CD4-positive, alpha-beta memory T cell (primary cell): ENCODE data around the gene SLC25A51. TPM values are rescaled to one million over a fixed set of nuclear protein-coding genes. Genes with fewer than 3 reads are reported as not detected.

Source experiments
- CTCF ChIA-PET: fragments of 350-600 bp; sonication (Branson Sonifier 250); formaldehyde crosslinking; loops from one replicate; lab custom pipeline; 2021; ENCODE audit warnings: inconsistent platforms; ENCODE audit not compliant: partially characterized antibody; lab: Charles Lee
- POLR2A ChIA-PET: fragments of 350-600 bp; sonication (Branson Sonifier 250); formaldehyde crosslinking; loops from one replicate; lab custom pipeline; 2021; ENCODE audit not compliant: partially characterized antibody; lab: Charles Lee
- DNase-seq, 5 donors: peaks; one replicate each; pipeline versions ENCODE4 v3.0.0 to v3.0.0-alpha.2; 2020 to 2022; ENCODE audit warnings: mixed read lengths in 1 of 5
- H3K27ac ChIP-seq: one replicate; pipeline ENCODE4 v1.7.0; 2013; ENCODE audit warnings: low read depth, low read length
- H3K27me3 ChIP-seq: 2 replicates; pipeline ENCODE4 v1.7.0; 2013; ENCODE audit warnings: mild to moderate bottlenecking, low read length, moderate library complexity; ENCODE audit not compliant: insufficient read depth
- H3K36me3 ChIP-seq: 2 replicates; pipeline ENCODE4 v1.7.0; 2013; ENCODE audit warnings: mild to moderate bottlenecking, low read length, moderate library complexity; ENCODE audit not compliant: insufficient read depth
- H3K4me1 ChIP-seq: 2 replicates; pipeline ENCODE4 v1.7.0; 2013; ENCODE audit warnings: mild to moderate bottlenecking, low read length, moderate library complexity; ENCODE audit not compliant: insufficient read depth
- H3K4me3 ChIP-seq, 2 donors: one replicate each; pipeline ENCODE4 v1.7.0; 2013; ENCODE audit warnings: low read length in 2 of 2, mild to moderate bottlenecking in 1 of 2
- H3K9me3 ChIP-seq, 2 donors: one replicate each; pipeline ENCODE4 v1.7.0; 2013; ENCODE audit warnings: low read length in 2 of 2, control low read depth in 1 of 2; ENCODE audit not compliant: control insufficient read depth in 1 of 2
- H3K27ac Mint-ChIP-seq, 7 donors: one replicate each; pipeline ENCODE4 v1.8.0; 2020 to 2021; ENCODE audit warnings: mixed read lengths in 7 of 7, mild to moderate bottlenecking in 6 of 7, inconsistent platforms in 3 of 7, moderate library complexity in 3 of 7
- H3K27me3 Mint-ChIP-seq, 2 donors: one replicate each; pipeline ENCODE4 v1.8.0; 2020 to 2021; ENCODE audit warnings: mixed read lengths in 2 of 2
- H3K36me3 Mint-ChIP-seq, 2 donors: one replicate each; pipeline ENCODE4 v1.8.0; 2020 to 2021; ENCODE audit warnings: mixed read lengths in 2 of 2, inconsistent platforms in 1 of 2, mild to moderate bottlenecking in 1 of 2
- H3K4me1 Mint-ChIP-seq, 4 donors: one replicate each; pipeline ENCODE4 v1.8.0; 2020 to 2021; ENCODE audit warnings: mixed read lengths in 4 of 4, mild to moderate bottlenecking in 1 of 4
- H3K4me3 Mint-ChIP-seq, 8 donors: one replicate each; pipeline ENCODE4 v1.8.0; 2020 to 2021; ENCODE audit warnings: mixed read lengths in 8 of 8, mild to moderate bottlenecking in 7 of 8, moderate library complexity in 6 of 8, inconsistent platforms in 3 of 8
- H3K9me3 Mint-ChIP-seq, 8 donors: one replicate each; pipeline ENCODE4 v1.8.0; 2020 to 2021; ENCODE audit warnings: mixed read lengths in 8 of 8, mild to moderate bottlenecking in 5 of 8, inconsistent platforms in 3 of 8, moderate library complexity in 1 of 8
- intact Hi-C: fragments of 100-400 bp; cut with micrococcal nuclease; formaldehyde crosslinking; loops from one replicate; pipeline ENCODE4 v1.15.1; 2023
- polyA plus RNA-seq, 2 donors: library from polyadenylated mRNA; unstranded; fragments of 300-500 nt; fragmentation: Illumina TruSeq; gene quantifications; one replicate each; pipeline ENCODE4 v1.2.3, GENCODE V29; 2021
- total RNA-seq, 2 experiments: library from RNA; stranded (reverse); gene quantifications; one replicate each; pipeline ENCODE4 v1.2.3, GENCODE V29; 2021

SLC25A51 gene
- total and polyA plus RNA-seq, 4 experiments from 2014 or later: 8.0 to 43.3 (median 27.0) TPM

DNA sequence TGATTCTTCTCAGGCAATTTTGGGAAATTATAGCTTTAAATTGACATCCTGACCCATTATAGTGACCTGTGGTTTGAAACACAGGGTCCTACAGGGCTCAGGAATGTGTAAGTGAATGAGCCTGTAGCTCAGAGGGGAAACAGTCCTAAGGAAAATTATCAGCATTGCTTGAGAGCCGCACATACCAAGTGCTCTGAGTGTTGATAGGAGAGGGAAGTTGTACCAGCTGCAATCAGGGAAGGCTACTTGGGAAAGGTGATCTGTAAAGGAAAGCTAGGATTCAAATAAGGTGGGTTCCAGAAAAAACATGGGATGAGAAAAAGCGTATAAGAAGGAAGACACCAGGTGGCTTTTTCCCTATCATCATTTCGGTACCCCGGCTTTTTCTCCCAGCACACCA is 4.4 kb upstream of the SLC25A51 start:
- Mint-ChIP-seq H3K4me1 (peaks cover 3 to 15% (median 11%) of the 10 kb centered on the region in 4 donors), H3K9me3 (peaks cover 0 to 4% (median 0%) of the 10 kb centered on the region in 8 donors), H3K27ac (no peak overlapping the region), H3K36me3 (peaks cover 0 to 6% of the 10 kb centered on the region in 2 donors), H3K27me3 (peaks cover 0 to 2% of the 10 kb centered on the region in 2 donors), H3K4me3 (no peak overlapping the region)
- ChIA-PET POLR2A (no interaction called here), CTCF (interaction anchor here (1.2 to 7.7 kb wide), 4 partner anchors 162 to 455 kb away, joined by 4 to 56 read pairs (median 4); no protein-coding TSS in a partner anchor)
- no peak for DNase-seq
- Histone ChIP-seq H3K4me3 (no peak overlapping the region), H3K27me3 (no peaks in the 10 kb centered on the region), H3K36me3 (no peaks in the 10 kb centered on the region), H3K27ac (no peak overlapping the region), H3K9me3 (no peaks in the 10 kb centered on the region), H3K4me1 (peaks cover 12% of the 10 kb centered on the region)
- intact Hi-C loops: no loop called here

DNA sequence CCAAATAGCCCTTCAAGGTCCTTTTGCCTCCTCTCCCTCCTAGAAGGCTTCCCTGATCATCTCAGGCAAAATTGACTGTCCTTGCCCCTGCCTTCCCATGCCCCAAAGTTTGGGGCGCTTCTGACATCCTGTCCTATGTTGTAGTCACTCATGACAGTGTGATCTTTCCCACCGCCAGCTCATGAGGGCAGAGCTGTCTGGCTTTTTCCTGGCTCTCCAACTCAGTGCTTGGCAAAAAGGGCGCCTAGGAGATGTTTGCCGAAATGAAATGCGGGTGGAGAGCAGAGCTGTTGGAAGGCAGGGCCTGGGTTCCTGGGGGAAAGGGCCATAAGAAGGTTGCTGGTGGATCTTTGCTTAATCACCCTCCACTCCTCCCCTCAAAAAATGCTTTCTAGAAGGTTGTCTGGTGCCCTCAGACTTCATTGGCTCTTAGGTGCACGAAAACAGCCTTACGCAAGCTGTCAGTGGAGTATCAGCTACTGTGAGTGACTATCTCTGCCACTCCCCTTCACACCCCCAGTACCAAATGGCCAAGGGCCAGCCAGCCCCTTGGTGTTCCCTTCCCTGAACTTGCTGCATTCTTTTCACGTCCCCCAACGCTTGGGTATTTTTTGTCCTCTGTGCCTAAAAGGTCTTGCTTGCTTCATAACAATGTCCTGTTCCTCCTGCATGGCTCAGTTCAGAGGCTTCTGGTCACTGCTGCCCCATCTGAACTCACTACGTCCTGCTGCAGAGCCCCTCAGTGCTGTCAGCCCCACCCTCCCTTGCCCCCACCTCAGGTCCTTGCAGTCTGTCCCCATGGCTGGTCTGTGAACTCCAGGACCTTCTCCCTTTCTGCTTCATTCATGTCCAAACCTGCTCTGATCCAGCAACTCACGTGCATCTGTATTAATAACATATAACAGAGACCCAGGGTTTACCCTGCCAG is 2.6 kb upstream of the SLC25A51 start:
- POLR2A ChIA-PET: no interaction called here
- Mint-ChIP-seq H3K27me3 (peaks cover 0 to 2% of the 10 kb centered on the region in 2 donors), H3K9me3 (peaks cover 0 to 4% (median 0%) of the 10 kb centered on the region in 8 donors), H3K4me3 (peak overlapping the region in 6 of 8 donors; percentile 12 to 61 (median 48)), H3K4me1 (peaks cover 12 to 32% (median 23%) of the 10 kb centered on the region in 4 donors), H3K27ac (peak overlapping the region in 2 of 7 donors; percentile 72 to 97), H3K36me3 (peaks cover 0 to 10% of the 10 kb centered on the region in 2 donors)
- Histone ChIP-seq H3K9me3 (no peaks in the 10 kb centered on the region), H3K27ac (no peak overlapping the region), H3K4me1 (peaks cover 29% of the 10 kb centered on the region), H3K27me3 (no peaks in the 10 kb centered on the region), H3K4me3 (no peak overlapping the region), H3K36me3 (no peaks in the 10 kb centered on the region)
- intact Hi-C loops: no loop called here
- DNase-seq: no peak
- CTCF ChIA-PET: interaction anchor here (0.8 to 1.6 kb wide), 2 partner anchors 9 to 10 kb away, joined by 3 to 7 read pairs; no protein-coding TSS in a partner anchor

DNA sequence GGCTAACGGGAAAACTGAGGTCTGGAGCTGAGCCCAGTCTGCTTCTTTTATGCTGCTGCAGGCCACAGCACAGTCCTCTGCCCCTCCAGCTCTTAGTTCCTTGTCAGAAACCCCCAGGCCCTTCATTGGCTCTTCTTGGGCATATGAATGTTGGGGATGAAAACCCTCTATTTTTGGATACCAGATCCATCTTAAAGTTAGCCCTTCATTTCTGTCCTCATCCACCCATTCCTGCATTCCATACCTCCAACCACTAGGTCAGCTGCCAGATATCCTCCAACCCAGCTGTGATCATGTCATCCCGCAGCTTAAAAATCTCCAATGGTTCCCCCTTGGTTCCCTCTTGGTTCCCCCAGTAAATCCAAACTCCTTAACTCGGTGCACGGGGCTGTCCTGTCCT is 1.8 kb upstream of the SLC25A51 start:
- H3K9me3 ChIP-seq: no peaks in the 10 kb centered on the region
- no peaks in the 10 kb centered on the region for H3K27me3 ChIP-seq
- Mint-ChIP-seq H3K9me3 (peaks cover 0 to 4% (median 0%) of the 10 kb centered on the region in 8 donors), H3K27me3 (peaks cover 0 to 2% of the 10 kb centered on the region in 2 donors), H3K36me3 (peaks cover 0 to 12% of the 10 kb centered on the region in 2 donors), H3K4me3 (peak overlapping the region in 5 of 8 donors; percentile 12 to 61 (median 44)), H3K4me1 (peaks cover 12 to 36% (median 24%) of the 10 kb centered on the region in 4 donors), H3K27ac (peak overlapping the region in 6 of 7 donors; percentile 58 to 97 (median 78))
- H3K36me3 ChIP-seq: no peaks in the 10 kb centered on the region
- ChIA-PET POLR2A (no interaction called here), CTCF (interaction anchor here (1.5 to 1.6 kb wide), 2 partner anchors 10 to 254 kb away, joined by 4 to 7 read pairs; no protein-coding TSS in a partner anchor)
- H3K4me1 ChIP-seq: peaks cover 30% of the 10 kb centered on the region
- intact Hi-C loops: no loop called here
- no peak for DNase-seq
- H3K4me3 ChIP-seq: no peak overlapping the region
- no peak overlapping the region for H3K27ac ChIP-seq

DNA sequence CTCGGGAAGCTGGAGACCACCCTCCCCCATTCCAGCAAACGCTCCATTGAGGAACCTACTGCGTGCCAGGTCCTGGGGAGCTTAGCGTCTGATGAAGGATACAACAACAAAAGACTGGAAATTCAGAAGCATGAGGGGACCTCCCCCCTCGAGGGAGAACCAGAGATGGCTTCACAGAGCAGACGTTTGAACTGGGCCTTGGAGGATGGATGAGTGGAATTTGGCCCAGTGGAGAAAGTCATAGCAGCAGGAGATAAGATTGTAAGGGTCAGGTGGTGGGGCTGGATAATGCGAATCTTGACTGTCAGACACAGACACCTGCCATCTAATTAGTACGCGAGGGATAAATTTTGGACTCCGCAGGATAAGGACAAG is 1.2 kb upstream of the SLC25A51 start:
- Histone ChIP-seq H3K9me3 (no peaks in the 10 kb centered on the region), H3K4me1 (peaks cover 30% of the 10 kb centered on the region), H3K4me3 (peak overlapping the region in 1 of 2 donors; percentile 89), H3K36me3 (no peaks in the 10 kb centered on the region), H3K27ac (no peak overlapping the region), H3K27me3 (no peaks in the 10 kb centered on the region)
- ChIA-PET CTCF (interaction anchor here (1.0 to 1.6 kb wide), 5 partner anchors 11 to 420 kb away, joined by 3 to 7 read pairs (median 4); partner anchors contain the start of gene POLR1E), POLR2A (no interaction called here)
- H3K27ac Mint-ChIP-seq: peak overlapping the region in 6 of 7 donors; percentile 17 to 97 (median 84)
- DNase-seq: no peak
- peak overlapping the region in 4 of 8 donors; percentile 33 to 98 (median 88) for H3K4me3 Mint-ChIP-seq
- H3K9me3 Mint-ChIP-seq: peaks cover 0 to 4% (median 0%) of the 10 kb centered on the region in 8 donors
- peaks cover 0 to 14% of the 10 kb centered on the region in 2 donors for H3K36me3 Mint-ChIP-seq
- H3K27me3 Mint-ChIP-seq: peaks cover 0 to 2% of the 10 kb centered on the region in 2 donors
- H3K4me1 Mint-ChIP-seq: peaks cover 12 to 39% (median 26%) of the 10 kb centered on the region in 4 donors
- intact Hi-C loops: no loop called here

DNA sequence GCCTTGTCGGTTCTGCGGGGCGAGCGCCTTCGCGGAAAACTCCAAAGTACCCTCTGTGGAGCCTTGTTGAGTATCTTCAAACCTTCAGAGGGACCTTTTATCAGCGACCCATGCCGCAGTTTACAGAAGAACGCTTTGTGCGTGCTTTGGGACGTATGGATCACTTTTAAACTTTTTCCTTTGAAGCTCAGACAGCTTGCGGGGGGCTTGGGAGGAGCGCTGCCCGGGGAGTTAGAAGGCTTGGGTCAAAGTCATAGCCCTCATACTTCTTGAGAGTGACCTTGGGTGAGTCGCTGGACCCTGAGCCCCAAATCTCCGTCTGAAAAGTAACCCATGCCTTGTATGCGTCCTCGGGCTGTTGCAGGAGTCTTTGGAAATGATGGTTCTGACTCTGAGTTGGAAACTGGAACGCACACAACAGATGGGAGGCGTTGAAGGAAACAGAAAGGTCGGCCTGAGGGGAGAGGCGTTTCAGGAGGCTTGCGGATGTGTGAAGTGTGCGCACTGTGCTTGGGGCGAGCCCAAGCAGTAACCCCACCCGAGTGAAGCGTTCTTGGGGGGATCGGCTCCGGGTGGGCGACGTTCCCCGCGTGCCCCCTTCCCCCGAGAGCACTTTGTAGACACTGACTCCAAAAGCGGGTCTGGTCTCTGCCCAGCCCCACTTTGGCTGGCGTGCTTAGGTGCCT is 661 bp upstream of the SLC25A51 start:
- H3K27me3 Mint-ChIP-seq: peaks cover 0 to 2% of the 10 kb centered on the region in 2 donors
- H3K4me1 ChIP-seq: peaks cover 30% of the 10 kb centered on the region
- H3K27ac ChIP-seq: peak overlapping the region; percentile 75
- H3K36me3 Mint-ChIP-seq: peaks cover 0 to 16% of the 10 kb centered on the region in 2 donors
- H3K9me3 ChIP-seq: no peaks in the 10 kb centered on the region
- intact Hi-C loops: loop anchor here (1.0 to 5.0 kb wide), 7 partner anchors 37 to 439 kb away; partner anchors contain the start of genes DCAF10, EXOSC3, SHB and TOMM5
- CTCF ChIA-PET: interaction anchor here (0.6 to 1.6 kb wide), 9 partner anchors 9 to 419 kb away, joined by 3 to 5 read pairs (median 3); partner anchors contain the start of gene POLR1E
- peaks cover 12 to 39% (median 26%) of the 10 kb centered on the region in 4 donors for H3K4me1 Mint-ChIP-seq
- DNase-seq: no peak
- H3K27me3 ChIP-seq: no peaks in the 10 kb centered on the region
- H3K4me3 ChIP-seq: peak overlapping the region; percentile 50 to 89
- H3K4me3 Mint-ChIP-seq: peak overlapping the region; percentile 86 to 98 (median 91)
- H3K36me3 ChIP-seq: no peaks in the 10 kb centered on the region
- POLR2A ChIA-PET: interaction anchor here (0.6 to 1.4 kb wide), 2 partner anchors 9 to 104 kb away, joined by 4 to 6 read pairs; partner anchors contain the start of gene DCAF10
- H3K27ac Mint-ChIP-seq: peak overlapping the region; percentile 93 to 98 (median 94)
- peaks cover 0 to 4% (median 0%) of the 10 kb centered on the region in 8 donors for H3K9me3 Mint-ChIP-seq

DNA sequence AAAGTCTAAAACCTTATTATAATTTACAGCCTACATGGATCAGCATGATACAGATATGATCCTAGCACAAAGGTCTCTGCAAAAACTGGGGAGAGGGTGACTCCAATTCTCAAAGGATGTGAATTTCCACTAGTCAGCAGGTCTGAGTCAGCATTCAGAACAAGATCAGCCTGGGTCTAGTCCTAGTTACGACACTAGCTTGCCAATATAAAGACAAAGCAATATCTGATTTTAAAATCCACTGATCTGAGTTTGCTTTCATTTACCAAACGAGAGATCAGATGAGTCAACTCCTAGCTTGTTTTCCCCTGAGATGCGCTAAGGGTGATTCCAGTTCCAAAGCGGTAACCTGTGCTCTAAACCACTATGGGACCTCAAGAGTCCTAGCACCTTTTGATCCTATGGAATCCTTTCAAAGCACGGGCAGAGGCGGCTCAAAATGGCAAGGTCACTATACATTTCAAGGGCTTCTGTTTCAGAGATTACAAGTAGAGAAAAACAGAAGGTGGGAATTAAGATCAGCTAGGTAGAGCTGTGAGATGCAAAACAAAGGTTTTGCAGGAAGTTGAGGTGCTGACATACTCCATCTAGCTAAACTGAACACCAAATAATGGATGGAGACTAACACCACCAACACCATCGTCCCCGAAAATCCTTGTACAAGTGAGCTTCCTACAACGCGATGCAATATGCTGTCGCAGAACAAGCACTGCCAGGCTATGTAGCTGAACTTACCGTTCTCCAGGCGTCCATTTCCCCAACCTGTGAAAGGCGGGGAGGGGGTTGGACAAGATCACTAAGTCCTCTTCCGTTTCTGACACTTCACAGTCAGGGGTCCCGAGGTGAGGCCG is 906 bp downstream of the SLC25A51 start:
- peak overlapping the region; percentile 82 to 94 (median 90) for H3K4me3 Mint-ChIP-seq

More for the DNA sequence above, 906 bp downstream of the SLC25A51 start:
- no peaks in the 10 kb centered on the region for H3K27me3 Mint-ChIP-seq
- H3K4me1 Mint-ChIP-seq: peaks cover 12 to 39% (median 26%) of the 10 kb centered on the region in 4 donors
- DNase-seq: peak in 1 of 5 donors; percentile 45
- Histone ChIP-seq H3K4me3 (peak overlapping the region; percentile 89 to 94), H3K27ac (peak overlapping the region; percentile 75), H3K27me3 (no peaks in the 10 kb centered on the region), H3K9me3 (no peaks in the 10 kb centered on the region), H3K4me1 (peaks cover 30% of the 10 kb centered on the region), H3K36me3 (peaks cover 8% of the 10 kb centered on the region)
- POLR2A ChIA-PET: interaction anchor here (1.4 kb wide), 2 partner anchors 46 to 102 kb away, joined by 3 to 6 read pairs; partner anchors contain the start of gene DCAF10
- peak overlapping the region; percentile 84 to 97 (median 89) for H3K27ac Mint-ChIP-seq
- CTCF ChIA-PET: interaction anchor here (0.6 to 0.8 kb wide), 2 partner anchors 10 to 13 kb away, joined by 4 to 5 read pairs; no protein-coding TSS in a partner anchor
- intact Hi-C loops: loop anchor here (5.0 kb wide), 4 partner anchors 36 to 311 kb away; partner anchors contain the start of genes DCAF10 and TOMM5
- peaks cover 0 to 4% (median 0%) of the 10 kb centered on the region in 8 donors for H3K9me3 Mint-ChIP-seq
- peaks cover 0 to 21% of the 10 kb centered on the region in 2 donors for H3K36me3 Mint-ChIP-seq
